MCF 10A (cell line): ENCODE measurements around the gene CDK15. TPM values are rescaled to one million over a fixed set of nuclear protein-coding genes. Genes with fewer than 3 reads are reported as not detected.

Experiments used
- BruUV-seq: library from RNA; stranded (reverse); fragments of 400-500 nt; replicated peaks from 2 replicates; lab custom pipeline; 2021; lab: Mats Ljungman, UMichigan
- CTCF ChIA-PET: fragments of 300-600 bp; sonication (Branson Sonifier 250); formaldehyde crosslinking; extraction: SDS; loops from one replicate; lab custom pipeline; 2021; ENCODE audit warnings: antibody characterized with exemption, inconsistent platforms; lab: Yijun Ruan, JAX
- POLR2A ChIA-PET: fragments of 300-600, 350-650 bp; sonication (Branson Sonifier 250); formaldehyde crosslinking; extraction: SDS; loops from one replicate; lab custom pipeline; 2020; ENCODE audit warnings: antibody characterized with exemption, inconsistent platforms; lab: Yijun Ruan, JAX
- DNase-seq: peaks from one replicate; pipeline ENCODE4 v3.0.0-alpha.2; 2018; ENCODE audit not compliant: unreplicated experiment
- H3K27ac Mint-ChIP-seq: one replicate; pipeline ENCODE4 v1.8.0; 2022; ENCODE audit warnings: mild to moderate bottlenecking, low read depth, mixed read lengths; ENCODE audit not compliant: unreplicated experiment
- H3K27me3 Mint-ChIP-seq: one replicate; pipeline ENCODE4 v1.8.0; 2022; ENCODE audit warnings: mixed read lengths; ENCODE audit not compliant: insufficient read depth, unreplicated experiment
- H3K36me3 Mint-ChIP-seq: one replicate; pipeline ENCODE4 v1.8.0; 2022; ENCODE audit warnings: mild to moderate bottlenecking, moderate library complexity, mixed read lengths; ENCODE audit not compliant: insufficient read depth, unreplicated experiment
- H3K4me1 Mint-ChIP-seq: one replicate; pipeline ENCODE4 v1.8.0; 2022; ENCODE audit warnings: mixed read lengths; ENCODE audit not compliant: insufficient read depth, unreplicated experiment
- H3K4me3 Mint-ChIP-seq: one replicate; pipeline ENCODE4 v1.8.0; 2022; ENCODE audit warnings: mild to moderate bottlenecking, moderate library complexity, mixed read lengths; ENCODE audit not compliant: unreplicated experiment
- H3K9me3 Mint-ChIP-seq: one replicate; pipeline ENCODE4 v1.8.0; 2022; ENCODE audit warnings: mixed read lengths; ENCODE audit not compliant: unreplicated experiment
- CTCF ChIP-seq: fragments of 200-600 bp; IDR thresholded peaks from one replicate; pipeline ENCODE4 v1.8.0; 2022; ENCODE audit warnings: antibody characterized with exemption, mild to moderate bottlenecking; ENCODE audit not compliant: unreplicated experiment
- intact Hi-C: fragments of 100-400 bp; cut with micrococcal nuclease; formaldehyde crosslinking; loops from 2 replicates; pipeline ENCODE4 v1.14.1; 2022
- total RNA-seq: library from RNA; stranded (reverse); gene quantifications from 2 replicates; pipeline ENCODE4 v1.2.3, GENCODE V29; 2022

CDK15 gene
- total RNA-seq, 1 experiment from 2014 or later: not detected

GRCh38 chr2:201785135-201785534, 21.2 kb upstream of the CDK15 start:
- intact Hi-C loops: loop anchor here (10.0 kb wide), 1 partner anchor 590 kb away; the partner anchor contains the start of gene BMPR2
- POLR2A ChIA-PET: no interaction called here

GRCh38 chr2:201786471-201786870, 19.9 kb upstream of the CDK15 start:
- Mint-ChIP-seq H3K9me3 (no peaks in the 10 kb centered on the region), H3K27me3 (no peaks in the 10 kb centered on the region), H3K27ac (no peak overlapping the region), H3K4me3 (no peak overlapping the region), H3K36me3 (peaks cover 5% of the 10 kb centered on the region), H3K4me1 (peaks cover 5% of the 10 kb centered on the region)
- no peak for TF ChIP-seq CTCF
- no peak for DNase-seq
- intact Hi-C loops: loop anchor here (10.0 kb wide), 1 partner anchor 588 kb away; the partner anchor contains the start of gene BMPR2
- BruUV-seq: no TSS peak
- CTCF ChIA-PET: interaction anchor here (0.7 to 1.5 kb wide), 2 partner anchors 10 to 27 kb away, joined by 3 read pairs; no protein-coding TSS in a partner anchor
- POLR2A ChIA-PET: no interaction called here

More at GRCh38 chr2:201785135-201785534, 21.2 kb upstream of the CDK15 start:
- peaks cover 6% of the 10 kb centered on the region for H3K36me3 Mint-ChIP-seq
- DNase-seq: no peak
- no peaks in the 10 kb centered on the region for H3K9me3 Mint-ChIP-seq
- H3K27ac Mint-ChIP-seq: no peak overlapping the region
- no TSS peak for BruUV-seq
- TF ChIP-seq CTCF: no peak
- H3K4me1 Mint-ChIP-seq: peaks cover 6% of the 10 kb centered on the region
- no peaks in the 10 kb centered on the region for H3K27me3 Mint-ChIP-seq
- H3K4me3 Mint-ChIP-seq: no peak overlapping the region
- CTCF ChIA-PET: interaction anchor here (0.6 kb wide), 1 partner anchor 802 kb away, joined by 3 read pairs; no protein-coding TSS in a partner anchor

GRCh38 chr2:201788371-201788770, 18.0 kb upstream of the CDK15 start:
- H3K27ac Mint-ChIP-seq: no peak overlapping the region
- H3K4me1 Mint-ChIP-seq: no peaks in the 10 kb centered on the region
- CTCF ChIA-PET: interaction anchor here (0.9 to 1.7 kb wide), 2 partner anchors 73 to 390 kb away, joined by 3 to 5 read pairs; no protein-coding TSS in a partner anchor
- POLR2A ChIA-PET: interaction anchor here (0.8 to 1.1 kb wide), 2 partner anchors 8 to 104 kb away, joined by 3 to 4 read pairs; partner anchors contain the start of gene ALS2
- no peaks in the 10 kb centered on the region for H3K36me3 Mint-ChIP-seq
- no peaks in the 10 kb centered on the region for H3K9me3 Mint-ChIP-seq
- DNase-seq: no peak
- intact Hi-C loops: loop anchor here (10.0 kb wide), 1 partner anchor 586 kb away; the partner anchor contains the start of gene BMPR2
- H3K4me3 Mint-ChIP-seq: no peak overlapping the region
- TF ChIP-seq CTCF: no peak
- no TSS peak for BruUV-seq
- H3K27me3 Mint-ChIP-seq: no peaks in the 10 kb centered on the region

- intact Hi-C loops: loop anchor here (10.0 kb wide), 1 partner anchor 585 kb away; the partner anchor contains the start of gene BMPR2
- Mint-ChIP-seq H3K27ac (no peak overlapping the region), H3K9me3 (no peaks in the 10 kb centered on the region), H3K36me3 (no peaks in the 10 kb centered on the region), H3K27me3 (no peaks in the 10 kb centered on the region), H3K4me3 (no peak overlapping the region), H3K4me1 (no peaks in the 10 kb centered on the region)
- ChIA-PET POLR2A (interaction anchor here (1.1 kb wide), 1 partner anchor 9 kb away, joined by 4 read pairs; the partner anchor contains the start of gene ALS2), CTCF (interaction anchor here (0.9 to 1.7 kb wide), 2 partner anchors 72 to 389 kb away, joined by 3 to 5 read pairs; no protein-coding TSS in a partner anchor)
- no peak for DNase-seq
- no peak for TF ChIP-seq CTCF
- BruUV-seq: no TSS peak
Measured at GRCh38 chr2:201789395-201789794, 16.9 kb upstream of the CDK15 start.
